HCT116 (cell line): ENCODE measurements around the gene SHROOM1. TPM values are rescaled to one million over a fixed set of nuclear protein-coding genes. Genes with fewer than 3 reads are reported as not detected.

Experiments used
- ATAC-seq: fragments of 200-7000 bp; cut with Tn5 transposase; 2 replicates; pipeline ENCODE4 v1.9.1; 2020; ENCODE audit warnings: mild to moderate bottlenecking, moderate library complexity
- BruUV-seq: library from RNA; stranded (reverse); fragments of 400-500 nt; replicated peaks from 2 replicates; lab custom pipeline; 2021; lab: Mats Ljungman, UMichigan
- CTCF ChIA-PET: fragments of 300-600 bp; sonication (Branson Sonifier 250); formaldehyde crosslinking; loops from one replicate; lab custom pipeline; 2021; ENCODE audit warnings: antibody characterized with exemption; lab: Charles Lee
- POLR2A ChIA-PET: fragments of 300-600, 350-600 bp; sonication (Branson Sonifier 250); formaldehyde crosslinking; loops from one replicate; lab custom pipeline; 2021; ENCODE audit warnings: antibody characterized with exemption; lab: Charles Lee
- RAD21 ChIA-PET, 2 experiments: fragments of 300-600 bp; sonication (Branson Sonifier 250); formaldehyde crosslinking; loops; one replicate each; lab custom pipeline; 2023; ENCODE audit warnings: low total read pairs in 2 of 2; ENCODE audit not compliant: uncharacterized antibody in 2 of 2, unreplicated experiment in 2 of 2, low non-redundant PET in 1 of 2; lab: Charles Lee
- DNase-seq: peaks from one replicate; pipeline ENCODE4 v3.0.0-alpha.2; 2010; ENCODE audit warnings: low read depth, low spot score
- H2AFZ ChIP-seq: fragments of 200-600 bp; shearing (Covaris generic), sonication (generic); 2 replicates; pipeline ENCODE4 v1.6.1; 2017; ENCODE audit warnings: low read depth, mixed run types, mixed read lengths, antibody characterized with exemption, low read length; ENCODE audit not compliant: poor library complexity, severe bottlenecking
- H3K27ac ChIP-seq: 2 replicates; pipeline ENCODE4 v1.5.1; 2012; ENCODE audit warnings: low read depth, low read length
- H3K27me3 ChIP-seq: fragments of 200-600 bp; sonication (generic); 2 replicates; pipeline ENCODE4 v1.6.1; 2016; ENCODE audit warnings: mixed run types, low read length, mixed read lengths; ENCODE audit not compliant: insufficient read depth
- H3K36me3 ChIP-seq, 2 experiments: fragments of 200-500 bp in 1 of 2; fragments of 200-600 bp in 1 of 2; sonication (Bioruptor generic) in 1 of 2; sonication (generic) in 1 of 2; 2 replicates each; pipeline versions ENCODE4 v1.5.1 to v1.6.1; 2014 to 2016; ENCODE audit warnings: low read length in 2 of 2, inconsistent platforms in 1 of 2, mixed read lengths in 1 of 2, mixed run types in 1 of 2; ENCODE audit not compliant: insufficient read depth in 2 of 2, control insufficient read depth in 1 of 2
- H3K4me1 ChIP-seq, 2 experiments: fragments of 200-600 bp in 1 of 2; sonication (generic) in 1 of 2; 2 replicates each; pipeline versions ENCODE4 v1.5.1 to v1.6.1; 2012 to 2017; ENCODE audit warnings: low read length in 2 of 2, inconsistent platforms in 1 of 2, mild to moderate bottlenecking in 1 of 2, mixed read lengths in 1 of 2, mixed run types in 1 of 2, moderate library complexity in 1 of 2; ENCODE audit not compliant: insufficient read depth in 2 of 2, control insufficient read depth in 1 of 2
- H3K4me2 ChIP-seq: fragments of 200-600 bp; sonication (generic); 2 replicates; pipeline ENCODE4 v1.6.1; 2017; ENCODE audit warnings: mixed run types, low read length, mixed read lengths
- H3K4me3 ChIP-seq, 2 experiments: fragments of 200-600 bp in 1 of 2; sonication (generic) in 1 of 2; replicated peaks in 1 of 2; 2 replicates each; pipeline ENCODE4 v1.5.1; 2011 to 2016; ENCODE audit warnings: low read length in 2 of 2, control low read depth in 1 of 2, low read depth in 1 of 2, mild to moderate bottlenecking in 1 of 2, mixed read lengths in 1 of 2, mixed run types in 1 of 2
- H3K79me2 ChIP-seq: fragments of 200-600 bp; sonication (generic); 2 replicates; pipeline ENCODE4 v1.6.1; 2017; ENCODE audit warnings: mild to moderate bottlenecking, mixed run types, low read length, moderate library complexity, mixed read lengths; ENCODE audit not compliant: insufficient read depth
- H3K9ac ChIP-seq: fragments of 200-600 bp; sonication (generic); 2 replicates; pipeline ENCODE4 v1.6.1; 2016; ENCODE audit warnings: low read length, mixed read lengths
- H3K9me2 ChIP-seq: fragments of 200-600 bp; sonication (generic), shearing (Covaris generic); 2 replicates; pipeline ENCODE4 v1.6.1; 2017; ENCODE audit warnings: mixed run types, mild to moderate bottlenecking, moderate library complexity; ENCODE audit not compliant: insufficient read depth
- H3K9me3 ChIP-seq, 2 experiments: fragments of 200-500 bp in 1 of 2; fragments of 200-600 bp in 1 of 2; sonication (Bioruptor generic) in 1 of 2; sonication (generic) in 1 of 2; 2 replicates each; pipeline ENCODE4 v1.6.1; 2014 to 2017; ENCODE audit warnings: low read length in 2 of 2, mixed read lengths in 2 of 2, inconsistent platforms in 1 of 2, low read depth in 1 of 2, mild to moderate bottlenecking in 1 of 2, mixed run types in 1 of 2, moderate library complexity in 1 of 2; ENCODE audit not compliant: control insufficient read depth in 1 of 2, insufficient read depth in 1 of 2
- H4K20me1 ChIP-seq: fragments of 200-600 bp; sonication (generic), shearing (Covaris generic); 2 replicates; pipeline ENCODE4 v1.6.1; 2017; ENCODE audit warnings: mixed run types, mild to moderate bottlenecking, moderate library complexity; ENCODE audit not compliant: insufficient read depth
- CBX3 ChIP-seq: IDR thresholded peaks from 2 replicates; pipeline ENCODE4 v1.6.1; 2012; ENCODE audit warnings: low read depth
- CEBPB ChIP-seq: IDR thresholded peaks from 2 replicates; pipeline ENCODE4 v1.6.1; 2012; ENCODE audit warnings: low read depth
- EGR1 ChIP-seq: IDR thresholded peaks from 2 replicates; pipeline ENCODE4 v1.6.1; 2012; ENCODE audit warnings: low read depth
- EZH2 ChIP-seq: fragments of 200-600 bp; sonication (generic); IDR thresholded peaks from 2 replicates; pipeline ENCODE4 v1.6.1; 2017; ENCODE audit warnings: antibody characterized with exemption, mixed run types
- FOSL1 ChIP-seq: IDR thresholded peaks from 2 replicates; pipeline ENCODE4 v1.6.1; 2012; ENCODE audit warnings: low read depth
- JUND ChIP-seq: IDR thresholded peaks from 2 replicates; pipeline ENCODE4 v1.6.1; 2012
- MAX ChIP-seq: IDR thresholded peaks from 2 replicates; pipeline ENCODE4 v1.6.1; 2012
- POLR2A ChIP-seq: IDR thresholded peaks from 2 replicates; pipeline ENCODE4 v1.7.0; 2011; ENCODE audit warnings: borderline replicate concordance; ENCODE audit not compliant: insufficient read depth, insufficient read length; ENCODE audit errors: extremely low read depth
- POLR2AphosphoS5 ChIP-seq: IDR thresholded peaks from 2 replicates; pipeline ENCODE4 v1.6.1; 2011; ENCODE audit warnings: mild to moderate bottlenecking, low read depth, low read length, moderate library complexity
- RAD21 ChIP-seq: IDR thresholded peaks from 2 replicates; pipeline ENCODE4 v1.6.1; 2012; ENCODE audit warnings: low read depth, mild to moderate bottlenecking
- SRF ChIP-seq: IDR thresholded peaks from 2 replicates; pipeline ENCODE4 v1.6.1; 2012; ENCODE audit warnings: low read depth
- YY1 ChIP-seq: IDR thresholded peaks from 2 replicates; pipeline ENCODE4 v1.6.1; 2011; ENCODE audit warnings: low read length, low read depth, moderate library complexity, mild to moderate bottlenecking; ENCODE audit not compliant: insufficient replicate concordance; ENCODE audit errors: extremely low read depth
- intact Hi-C: fragments of 100-400 bp; cut with micrococcal nuclease; formaldehyde crosslinking; loops from 2 replicates; pipeline ENCODE4 v1.10.0; 2022
- total RNA-seq: library from RNA; stranded (reverse); gene quantifications from one replicate; pipeline ENCODE4 v1.2.1, GENCODE V29; 2021; ENCODE audit not compliant: unreplicated experiment
- TF ChIP-seq, protein P1 (sequence below): IDR thresholded peaks from 2 replicates; pipeline ENCODE4 v1.6.1; 2012
- TF ChIP-seq, protein P2 (sequence below), 3 experiments: fragments of 200-600 bp in 1 of 3; sonication (generic) in 1 of 3; IDR thresholded peaks in 2 of 3; conservative IDR thresholded peaks in 1 of 3; 2 replicates each; pipeline ENCODE4 v1.5.1; 2012 to 2017; ENCODE audit warnings: low read depth in 2 of 3, low read length in 2 of 3, antibody characterized with exemption in 1 of 3, borderline replicate concordance in 1 of 3, control low read depth in 1 of 3, mild to moderate bottlenecking in 1 of 3, mixed read lengths in 1 of 3, mixed run types in 1 of 3, moderate library complexity in 1 of 3; ENCODE audit not compliant: insufficient read depth in 1 of 3

SHROOM1 gene
- total RNA-seq, 1 experiment from 2014 or later = 9.5 TPM

- H3K9me3 ChIP-seq = no peaks in the 10 kb centered on the region
- no peak overlapping the region for H2AFZ ChIP-seq
- H3K27me3 ChIP-seq = no peaks in the 10 kb centered on the region
- intact Hi-C loops = no loop called here
- ChIA-PET CTCF (no interaction called here), RAD21 (no interaction called here), POLR2A (no interaction called here)
- TF ChIP-seq EZH2 = no peak
- TF ChIP-seq RAD21 = no peak
- no peak for TF ChIP-seq YY1
- TF ChIP-seq POLR2AphosphoS5 = no peak
- TF ChIP-seq FOSL1 = no peak
- no peak for TF ChIP-seq SRF
- no peak for TF ChIP-seq EGR1
- TF ChIP-seq, protein P1, sequence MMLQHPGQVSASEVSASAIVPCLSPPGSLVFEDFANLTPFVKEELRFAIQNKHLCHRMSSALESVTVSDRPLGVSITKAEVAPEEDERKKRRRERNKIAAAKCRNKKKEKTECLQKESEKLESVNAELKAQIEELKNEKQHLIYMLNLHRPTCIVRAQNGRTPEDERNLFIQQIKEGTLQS = no peak
- TF ChIP-seq, protein P2, sequence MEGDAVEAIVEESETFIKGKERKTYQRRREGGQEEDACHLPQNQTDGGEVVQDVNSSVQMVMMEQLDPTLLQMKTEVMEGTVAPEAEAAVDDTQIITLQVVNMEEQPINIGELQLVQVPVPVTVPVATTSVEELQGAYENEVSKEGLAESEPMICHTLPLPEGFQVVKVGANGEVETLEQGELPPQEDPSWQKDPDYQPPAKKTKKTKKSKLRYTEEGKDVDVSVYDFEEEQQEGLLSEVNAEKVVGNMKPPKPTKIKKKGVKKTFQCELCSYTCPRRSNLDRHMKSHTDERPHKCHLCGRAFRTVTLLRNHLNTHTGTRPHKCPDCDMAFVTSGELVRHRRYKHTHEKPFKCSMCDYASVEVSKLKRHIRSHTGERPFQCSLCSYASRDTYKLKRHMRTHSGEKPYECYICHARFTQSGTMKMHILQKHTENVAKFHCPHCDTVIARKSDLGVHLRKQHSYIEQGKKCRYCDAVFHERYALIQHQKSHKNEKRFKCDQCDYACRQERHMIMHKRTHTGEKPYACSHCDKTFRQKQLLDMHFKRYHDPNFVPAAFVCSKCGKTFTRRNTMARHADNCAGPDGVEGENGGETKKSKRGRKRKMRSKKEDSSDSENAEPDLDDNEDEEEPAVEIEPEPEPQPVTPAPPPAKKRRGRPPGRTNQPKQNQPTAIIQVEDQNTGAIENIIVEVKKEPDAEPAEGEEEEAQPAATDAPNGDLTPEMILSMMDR (IDR thresholded peaks at IDR 0.05 in 2 of 3, conservative IDR thresholded peaks at IDR 0.05 in 1 of 3; ENCODE audit: borderline replicate concordance in 1 of 3, insufficient read depth in 1 of 3, low read depth in 2 of 3, low read length in 2 of 3) = no peak
- TF ChIP-seq POLR2A = no peak
- TF ChIP-seq CEBPB = no peak
- TF ChIP-seq JUND = no peak
- TF ChIP-seq MAX = no peak
- no peak for TF ChIP-seq CBX3
- H3K4me1 ChIP-seq = 0 out of 4 replicates have a peak, but pooled peaks cover 0 to 4% of the 10 kb centered on the region in 2 experiments
- H3K36me3 ChIP-seq = no peaks in the 10 kb centered on the region
- H3K79me2 ChIP-seq = no peaks in the 10 kb centered on the region
- no TSS peak for BruUV-seq
- no peaks in the 10 kb centered on the region for H3K9me2 ChIP-seq
- no peak overlapping the region for H3K27ac ChIP-seq
- DNase-seq (no peak), ATAC-seq (no peak)
- no peak overlapping the region for H3K4me2 ChIP-seq
- H3K9ac ChIP-seq = no peak overlapping the region
- H3K4me3 ChIP-seq = no peak overlapping the region
- no peaks in the 10 kb centered on the region for H4K20me1 ChIP-seq
Observed at GRCh38 chr5:132840313-132840712, 9.9 kb upstream of the SHROOM1 start.
